ENCODE results near the gene ZHX3.
"Not testable (repeated sequence)": the region's sequence is repeated elsewhere in the genome, so short reads cannot be mapped to it uniquely, and the experiment has no call there.

Gene ZHX3

DNA sequence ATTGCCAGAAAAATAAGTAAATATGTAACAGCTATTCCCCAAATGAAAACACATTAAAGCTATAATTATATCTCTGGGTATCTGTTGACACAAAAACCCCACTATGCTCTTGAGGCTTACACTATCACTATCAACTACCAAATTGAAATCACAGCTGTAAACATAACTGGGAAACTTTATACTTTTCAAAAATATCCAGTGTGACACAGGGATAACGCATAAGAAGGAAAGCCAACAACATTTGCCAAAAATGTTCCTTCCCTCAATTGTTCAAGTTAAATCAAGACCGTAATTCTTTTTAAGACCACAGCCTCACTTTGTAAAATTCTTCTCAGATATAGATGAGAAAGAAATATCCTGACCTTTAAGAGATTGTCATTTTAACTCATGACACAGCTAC is 3.1 kb downstream of the ZHX3 start:
- no peaks in the 10 kb centered on the region for H3K27me3 ChIP-seq (ENCODE audit: insufficient read depth, poor library complexity, severe bottlenecking)
- no peak for DNase-seq (ENCODE audit: low read depth in 1 of 2, low spot score in 1 of 2)
- H3K27ac ChIP-seq (replicated peaks), result no peak overlapping the region
- H3K4me3 ChIP-seq (replicated peaks; ENCODE audit: insufficient read depth, low read length), result no peak overlapping the region
- TF ChIP-seq, protein P1, sequence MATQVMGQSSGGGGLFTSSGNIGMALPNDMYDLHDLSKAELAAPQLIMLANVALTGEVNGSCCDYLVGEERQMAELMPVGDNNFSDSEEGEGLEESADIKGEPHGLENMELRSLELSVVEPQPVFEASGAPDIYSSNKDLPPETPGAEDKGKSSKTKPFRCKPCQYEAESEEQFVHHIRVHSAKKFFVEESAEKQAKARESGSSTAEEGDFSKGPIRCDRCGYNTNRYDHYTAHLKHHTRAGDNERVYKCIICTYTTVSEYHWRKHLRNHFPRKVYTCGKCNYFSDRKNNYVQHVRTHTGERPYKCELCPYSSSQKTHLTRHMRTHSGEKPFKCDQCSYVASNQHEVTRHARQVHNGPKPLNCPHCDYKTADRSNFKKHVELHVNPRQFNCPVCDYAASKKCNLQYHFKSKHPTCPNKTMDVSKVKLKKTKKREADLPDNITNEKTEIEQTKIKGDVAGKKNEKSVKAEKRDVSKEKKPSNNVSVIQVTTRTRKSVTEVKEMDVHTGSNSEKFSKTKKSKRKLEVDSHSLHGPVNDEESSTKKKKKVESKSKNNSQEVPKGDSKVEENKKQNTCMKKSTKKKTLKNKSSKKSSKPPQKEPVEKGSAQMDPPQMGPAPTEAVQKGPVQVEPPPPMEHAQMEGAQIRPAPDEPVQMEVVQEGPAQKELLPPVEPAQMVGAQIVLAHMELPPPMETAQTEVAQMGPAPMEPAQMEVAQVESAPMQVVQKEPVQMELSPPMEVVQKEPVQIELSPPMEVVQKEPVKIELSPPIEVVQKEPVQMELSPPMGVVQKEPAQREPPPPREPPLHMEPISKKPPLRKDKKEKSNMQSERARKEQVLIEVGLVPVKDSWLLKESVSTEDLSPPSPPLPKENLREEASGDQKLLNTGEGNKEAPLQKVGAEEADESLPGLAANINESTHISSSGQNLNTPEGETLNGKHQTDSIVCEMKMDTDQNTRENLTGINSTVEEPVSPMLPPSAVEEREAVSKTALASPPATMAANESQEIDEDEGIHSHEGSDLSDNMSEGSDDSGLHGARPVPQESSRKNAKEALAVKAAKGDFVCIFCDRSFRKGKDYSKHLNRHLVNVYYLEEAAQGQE (IDR thresholded peaks at IDR 0.05; ENCODE audit: insufficient replicate concordance, low read depth), result no peak
- no peak for TF ChIP-seq SPI1 (IDR thresholded peaks at IDR 0.05; ENCODE audit: borderline replicate concordance, low read depth)
- TF ChIP-seq, protein P2, sequence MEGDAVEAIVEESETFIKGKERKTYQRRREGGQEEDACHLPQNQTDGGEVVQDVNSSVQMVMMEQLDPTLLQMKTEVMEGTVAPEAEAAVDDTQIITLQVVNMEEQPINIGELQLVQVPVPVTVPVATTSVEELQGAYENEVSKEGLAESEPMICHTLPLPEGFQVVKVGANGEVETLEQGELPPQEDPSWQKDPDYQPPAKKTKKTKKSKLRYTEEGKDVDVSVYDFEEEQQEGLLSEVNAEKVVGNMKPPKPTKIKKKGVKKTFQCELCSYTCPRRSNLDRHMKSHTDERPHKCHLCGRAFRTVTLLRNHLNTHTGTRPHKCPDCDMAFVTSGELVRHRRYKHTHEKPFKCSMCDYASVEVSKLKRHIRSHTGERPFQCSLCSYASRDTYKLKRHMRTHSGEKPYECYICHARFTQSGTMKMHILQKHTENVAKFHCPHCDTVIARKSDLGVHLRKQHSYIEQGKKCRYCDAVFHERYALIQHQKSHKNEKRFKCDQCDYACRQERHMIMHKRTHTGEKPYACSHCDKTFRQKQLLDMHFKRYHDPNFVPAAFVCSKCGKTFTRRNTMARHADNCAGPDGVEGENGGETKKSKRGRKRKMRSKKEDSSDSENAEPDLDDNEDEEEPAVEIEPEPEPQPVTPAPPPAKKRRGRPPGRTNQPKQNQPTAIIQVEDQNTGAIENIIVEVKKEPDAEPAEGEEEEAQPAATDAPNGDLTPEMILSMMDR (IDR thresholded peaks at IDR 0.05; ENCODE audit: insufficient read depth, low read length), result no peak
- no peak for TF ChIP-seq GABPA (IDR thresholded peaks at IDR 0.05; ENCODE audit: low read depth)
- no peak for TF ChIP-seq POLR2AphosphoS5 (IDR thresholded peaks at IDR 0.05; ENCODE audit: low read depth)

DNA sequence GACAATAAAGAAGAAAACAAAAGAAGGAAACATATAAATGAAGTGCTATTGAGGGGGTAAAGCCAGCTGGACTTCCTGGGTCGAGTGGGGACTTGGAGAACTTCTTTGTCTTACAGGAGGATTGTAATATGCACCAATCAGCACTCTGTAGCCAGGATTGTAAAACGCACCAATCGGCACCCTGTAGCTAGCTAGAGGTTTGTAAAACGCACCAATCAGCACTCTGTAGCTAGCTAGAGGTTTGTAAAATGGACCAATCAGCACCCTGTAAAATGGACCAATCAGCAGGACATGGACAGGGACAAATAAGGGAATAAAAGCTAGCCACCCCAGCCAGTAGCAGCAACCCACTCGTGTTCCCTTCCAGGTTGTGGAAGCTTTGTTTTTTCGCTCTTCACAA is 5.5 kb downstream of the ZHX3 start:
- H3K4me3 ChIP-seq (replicated peaks; ENCODE audit: insufficient read depth, low read length); H3K27me3 ChIP-seq (ENCODE audit: insufficient read depth, poor library complexity, severe bottlenecking); DNase-seq (ENCODE audit: low read depth in 1 of 2, low spot score in 1 of 2); H3K27ac ChIP-seq (replicated peaks): not testable (repeated sequence)

DNA sequence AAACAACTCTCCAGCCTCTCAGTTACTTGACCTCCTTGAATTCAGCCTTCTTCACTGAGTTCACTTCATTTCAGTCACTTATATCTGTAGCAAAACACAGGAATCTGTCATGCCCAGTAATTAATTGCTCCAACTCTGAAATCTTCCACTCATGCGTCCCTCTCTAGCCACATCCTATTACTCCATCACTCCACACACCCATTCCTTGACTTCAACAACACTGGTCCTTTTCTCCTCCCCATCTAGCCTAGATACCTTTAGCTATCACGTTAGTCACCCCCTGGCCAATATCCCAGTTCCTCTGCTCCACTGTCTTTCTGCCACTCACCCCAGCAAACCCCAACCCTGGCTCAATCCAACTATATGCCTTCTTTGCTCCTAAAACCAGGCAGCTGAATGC is 7.7 kb downstream of the ZHX3 start:
- no peak for DNase-seq (ENCODE audit: low read depth in 1 of 2, low spot score in 1 of 2)
- H3K27me3 ChIP-seq (ENCODE audit: insufficient read depth, poor library complexity, severe bottlenecking), result no peaks in the 10 kb centered on the region
- no peak overlapping the region for H3K27ac ChIP-seq (replicated peaks)
- H3K4me3 ChIP-seq (replicated peaks; ENCODE audit: insufficient read depth, low read length), result no peak overlapping the region
- TF ChIP-seq GABPA (IDR thresholded peaks at IDR 0.05; ENCODE audit: low read depth), result no peak
- TF ChIP-seq, protein P2 (IDR thresholded peaks at IDR 0.05; ENCODE audit: insufficient read depth, low read length), result no peak
- no peak for TF ChIP-seq POLR2AphosphoS5 (IDR thresholded peaks at IDR 0.05; ENCODE audit: low read depth)
- TF ChIP-seq, protein P1 (IDR thresholded peaks at IDR 0.05; ENCODE audit: insufficient replicate concordance, low read depth), result no peak
- no peak for TF ChIP-seq SPI1 (IDR thresholded peaks at IDR 0.05; ENCODE audit: borderline replicate concordance, low read depth)

DNA sequence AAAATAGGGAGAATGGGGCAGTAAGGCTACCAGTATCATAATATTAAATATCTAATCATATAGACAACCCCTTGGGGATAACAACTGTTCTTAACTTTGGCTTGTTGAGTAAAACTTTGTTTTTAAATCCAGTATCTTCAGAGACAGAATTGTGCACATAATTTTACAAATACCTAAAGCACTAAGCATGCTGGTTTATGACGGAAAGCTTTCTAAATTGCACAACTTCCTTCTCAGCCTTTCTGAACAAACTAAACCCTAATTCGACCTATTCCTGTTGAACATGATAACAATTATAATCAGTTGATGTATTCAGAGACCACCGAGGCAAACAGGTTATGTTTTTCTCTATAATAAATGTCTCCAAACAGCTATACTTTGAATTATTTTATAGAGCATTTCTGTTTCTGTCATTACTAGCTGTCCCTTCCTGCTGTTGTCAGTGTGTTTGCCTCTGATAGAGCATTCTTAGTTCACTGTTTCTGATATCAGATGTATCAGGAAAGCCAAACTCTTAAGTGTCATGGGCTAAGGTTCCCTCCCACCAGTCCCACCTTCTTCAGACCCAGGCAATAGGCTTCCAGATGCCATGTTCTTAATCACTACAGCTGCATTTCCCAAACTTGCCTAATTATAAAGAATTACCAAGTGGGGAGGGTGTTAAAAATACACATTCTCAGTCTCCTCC is 8.7 kb downstream of the ZHX3 start:
- DNase-seq (ENCODE audit: low read depth in 1 of 2, low spot score in 1 of 2), result no peak
- no peak overlapping the region for H3K4me3 ChIP-seq (replicated peaks; ENCODE audit: insufficient read depth, low read length)
- H3K27ac ChIP-seq (replicated peaks), result peak overlapping the region; percentile 46
- no peaks in the 10 kb centered on the region for H3K27me3 ChIP-seq (ENCODE audit: insufficient read depth, poor library complexity, severe bottlenecking)
- TF ChIP-seq POLR2AphosphoS5 (IDR thresholded peaks at IDR 0.05; ENCODE audit: low read depth) (no peak), GABPA (IDR thresholded peaks at IDR 0.05; ENCODE audit: low read depth) (no peak), SPI1 (IDR thresholded peaks at IDR 0.05; ENCODE audit: borderline replicate concordance, low read depth) (no peak)
- TF ChIP-seq, protein P2 (IDR thresholded peaks at IDR 0.05; ENCODE audit: insufficient read depth, low read length), result no peak
- TF ChIP-seq, protein P1 (IDR thresholded peaks at IDR 0.05; ENCODE audit: insufficient replicate concordance, low read depth), result no peak
